Sigmoid colon (tissue), 4 donors: ENCODE data around the gene CITED2.

Experiments used
- CTCF ChIP-seq, 4 experiments: fragments of 450-650 bp in 3 of 4; fragments of 200-600 bp in 1 of 4; IDR thresholded peaks; one replicate each; pipeline ENCODE4 v1.5.1; 2016 to 2019; ENCODE audit warnings: antibody characterized with exemption in 4 of 4, mild to moderate bottlenecking in 3 of 4, moderate library complexity in 2 of 4
- EP300 ChIP-seq, 4 donors: sonication (generic); formaldehyde crosslinking; IDR thresholded peaks; one replicate each; pipeline ENCODE4 v1.6.1; 2017; ENCODE audit warnings: antibody characterized with exemption in 4 of 4
- POLR2A ChIP-seq, 2 donors: fragments of 450-650 bp; IDR thresholded peaks; one replicate each; pipeline ENCODE4 v1.6.1; 2016; ENCODE audit warnings: antibody characterized with exemption in 2 of 2, mild to moderate bottlenecking in 2 of 2, moderate library complexity in 2 of 2

- TF ChIP-seq CTCF (IDR thresholded peaks at IDR 0.05) = no peak
- no peak for TF ChIP-seq EP300 (IDR thresholded peaks at IDR 0.05)
- no peak for TF ChIP-seq POLR2A (IDR thresholded peaks at IDR 0.05)
These were observed 48.8 kb downstream of the CITED2 start for GRCh38 chr6:139325686-139326085.
